ENCODE measurements around the gene ELP4. TPM values are rescaled to one million over a fixed set of nuclear protein-coding genes. Genes with fewer than 3 reads are reported as not detected.

Gene ELP4
- total RNA-seq, 1 experiment from 2014 or later, result 20.3 TPM

GRCh38 chr11:31803813-31804311, 294.3 kb downstream of the ELP4 start:
- TF ChIP-seq CTCF (IDR thresholded peaks at IDR 0.05; ENCODE audit: unreplicated experiment), result no peak
- no TSS peak for BruUV-seq (replicated peaks)
- H3K4me3 Mint-ChIP-seq (ENCODE audit: low read depth, unreplicated experiment), result no peak overlapping the region
- no peaks in the 10 kb centered on the region for H3K4me1 Mint-ChIP-seq (ENCODE audit: low read depth, unreplicated experiment)
- peaks cover 78% of the 10 kb centered on the region for H3K27me3 Mint-ChIP-seq (ENCODE audit: unreplicated experiment)
- H3K27ac Mint-ChIP-seq (ENCODE audit: unreplicated experiment), result no peak overlapping the region
- CTCF ChIA-PET, result no interaction called here
- H3K36me3 Mint-ChIP-seq (ENCODE audit: insufficient read depth, unreplicated experiment), result no peaks in the 10 kb centered on the region
- intact Hi-C loops (cut with micrococcal nuclease; ENCODE audit: unreplicated experiment), result no loop called here
- DNase-seq, result no peak
- no peaks in the 10 kb centered on the region for H3K9me3 Mint-ChIP-seq (ENCODE audit: low read depth, unreplicated experiment)

- CTCF ChIA-PET, result no interaction called here
- no TSS peak for BruUV-seq (replicated peaks)
Measured at GRCh38 chr11:31804312-31805036, 294.9 kb downstream of the ELP4 start.

GRCh38 chr11:31805037-31805628, 295.6 kb downstream of the ELP4 start:
- Mint-ChIP-seq H3K4me1 (ENCODE audit: low read depth, unreplicated experiment) (peaks cover 8% of the 10 kb centered on the region), H3K4me3 (ENCODE audit: low read depth, unreplicated experiment) (no peak overlapping the region), H3K27me3 (ENCODE audit: unreplicated experiment) (peaks cover 86% of the 10 kb centered on the region), H3K27ac (ENCODE audit: unreplicated experiment) (no peak overlapping the region), H3K9me3 (ENCODE audit: low read depth, unreplicated experiment) (no peaks in the 10 kb centered on the region), H3K36me3 (ENCODE audit: insufficient read depth, unreplicated experiment) (no peaks in the 10 kb centered on the region)
- no peak for TF ChIP-seq CTCF (IDR thresholded peaks at IDR 0.05; ENCODE audit: unreplicated experiment)
- CTCF ChIA-PET, result no interaction called here
- intact Hi-C loops (cut with micrococcal nuclease; ENCODE audit: unreplicated experiment), result no loop called here
- DNase-seq, result no peak
- BruUV-seq (replicated peaks), result no TSS peak

More at GRCh38 chr11:31804312-31805036, 294.9 kb downstream of the ELP4 start:
- no peaks in the 10 kb centered on the region for H3K9me3 Mint-ChIP-seq (ENCODE audit: low read depth, unreplicated experiment)
- H3K36me3 Mint-ChIP-seq (ENCODE audit: insufficient read depth, unreplicated experiment), result no peaks in the 10 kb centered on the region
- peaks cover 84% of the 10 kb centered on the region for H3K27me3 Mint-ChIP-seq (ENCODE audit: unreplicated experiment)
- H3K4me3 Mint-ChIP-seq (ENCODE audit: low read depth, unreplicated experiment), result no peak overlapping the region
- no peak overlapping the region for H3K27ac Mint-ChIP-seq (ENCODE audit: unreplicated experiment)
- peaks cover 2% of the 10 kb centered on the region for H3K4me1 Mint-ChIP-seq (ENCODE audit: low read depth, unreplicated experiment)
- no peak for TF ChIP-seq CTCF (IDR thresholded peaks at IDR 0.05; ENCODE audit: unreplicated experiment)
- intact Hi-C loops (cut with micrococcal nuclease; ENCODE audit: unreplicated experiment), result no loop called here
- DNase-seq, result no peak

- CTCF ChIA-PET, result no interaction called here
- DNase-seq, result no peak
- peaks cover 2% of the 10 kb centered on the region for H3K36me3 Mint-ChIP-seq (ENCODE audit: insufficient read depth, unreplicated experiment)
- intact Hi-C loops (cut with micrococcal nuclease; ENCODE audit: unreplicated experiment), result no loop called here
- no TSS peak for BruUV-seq (replicated peaks)
- peaks cover 87% of the 10 kb centered on the region for H3K27me3 Mint-ChIP-seq (ENCODE audit: unreplicated experiment)
- H3K4me1 Mint-ChIP-seq (ENCODE audit: low read depth, unreplicated experiment), result peaks cover 11% of the 10 kb centered on the region
- no peak overlapping the region for H3K4me3 Mint-ChIP-seq (ENCODE audit: low read depth, unreplicated experiment)
- no peak overlapping the region for H3K27ac Mint-ChIP-seq (ENCODE audit: unreplicated experiment)
- no peaks in the 10 kb centered on the region for H3K9me3 Mint-ChIP-seq (ENCODE audit: low read depth, unreplicated experiment)
- no peak for TF ChIP-seq CTCF (IDR thresholded peaks at IDR 0.05; ENCODE audit: unreplicated experiment)
Measured at GRCh38 chr11:31805629-31806185, 296.1 kb downstream of the ELP4 start.
